IPS-18a (cell line): ENCODE measurements around the gene CCDC122.

Experiments
- H3K27ac ChIP-seq: one replicate; pipeline ENCODE4 v1.5.1; 2013; ENCODE audit warnings: low read length
- H3K27me3 ChIP-seq: one replicate; pipeline ENCODE4 v1.6.1; 2013; ENCODE audit warnings: mild to moderate bottlenecking, low read length; ENCODE audit not compliant: control insufficient read depth, insufficient read depth
- H3K36me3 ChIP-seq: one replicate; pipeline ENCODE4 v1.6.1; 2013; ENCODE audit warnings: low read depth, low read length; ENCODE audit not compliant: control insufficient read depth
- H3K4me1 ChIP-seq: one replicate; pipeline ENCODE4 v1.6.1; 2013; ENCODE audit warnings: low read depth, low read length; ENCODE audit not compliant: control insufficient read depth
- H3K4me3 ChIP-seq: one replicate; pipeline ENCODE4 v1.5.1; 2013; ENCODE audit warnings: low read length
- H3K9ac ChIP-seq: one replicate; pipeline ENCODE4 v1.6.1; 2013; ENCODE audit warnings: mild to moderate bottlenecking, low read length, moderate library complexity
- H3K9me3 ChIP-seq: one replicate; pipeline ENCODE4 v1.6.1; 2013; ENCODE audit warnings: low read depth, low read length; ENCODE audit not compliant: control insufficient read depth

The CCDC122 gene

DNA sequence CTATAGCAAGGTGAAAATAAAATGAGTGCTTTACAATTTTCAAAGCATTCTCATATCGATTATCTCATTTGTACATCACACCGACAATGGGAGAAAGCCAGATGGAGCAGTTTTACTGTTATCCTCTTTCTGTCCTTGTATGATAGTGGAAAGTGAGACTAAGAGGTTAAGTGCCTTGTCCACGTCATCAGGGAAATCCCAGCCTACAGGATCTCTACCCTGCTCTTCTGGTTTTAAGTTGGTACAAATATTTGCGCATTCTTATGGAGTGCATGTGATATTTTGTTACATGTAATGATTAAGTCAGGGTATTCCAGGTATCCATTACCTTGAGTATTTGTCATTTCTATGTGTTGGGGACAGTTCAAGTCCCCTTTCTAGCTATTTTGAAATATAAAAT, 80.3 kb downstream of the CCDC122 start:
- Histone ChIP-seq H3K4me1 (no peaks in the 10 kb centered on the region), H3K4me3 (no peak overlapping the region), H3K27me3 (no peaks in the 10 kb centered on the region), H3K9ac (no peak overlapping the region), H3K36me3 (no peaks in the 10 kb centered on the region), H3K27ac (no peak overlapping the region), H3K9me3 (no peaks in the 10 kb centered on the region)

DNA sequence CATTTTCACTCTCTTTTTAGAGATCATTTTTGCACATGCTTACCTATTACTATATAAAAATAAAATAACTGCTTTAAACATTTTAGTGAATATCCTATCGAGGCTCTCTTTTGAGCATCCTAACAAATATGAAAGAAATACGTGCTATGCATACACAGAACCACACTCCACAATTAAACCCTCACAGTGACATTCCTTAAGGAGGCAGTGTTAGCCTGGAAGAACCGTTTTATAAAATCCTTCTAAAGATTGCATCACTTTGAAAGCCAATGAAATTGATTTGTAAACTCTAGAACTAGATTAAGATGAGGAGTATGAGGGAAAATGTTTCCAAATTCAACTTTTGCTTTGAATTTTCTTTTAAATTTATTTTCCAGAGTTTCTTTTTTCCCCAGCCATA, 81.7 kb downstream of the CCDC122 start:
- no peak overlapping the region for H3K27ac ChIP-seq
- no peaks in the 10 kb centered on the region for H3K27me3 ChIP-seq
- H3K9me3 ChIP-seq, result no peaks in the 10 kb centered on the region
- no peaks in the 10 kb centered on the region for H3K4me1 ChIP-seq
- no peaks in the 10 kb centered on the region for H3K36me3 ChIP-seq
- H3K9ac ChIP-seq, result no peak overlapping the region
- no peak overlapping the region for H3K4me3 ChIP-seq

DNA sequence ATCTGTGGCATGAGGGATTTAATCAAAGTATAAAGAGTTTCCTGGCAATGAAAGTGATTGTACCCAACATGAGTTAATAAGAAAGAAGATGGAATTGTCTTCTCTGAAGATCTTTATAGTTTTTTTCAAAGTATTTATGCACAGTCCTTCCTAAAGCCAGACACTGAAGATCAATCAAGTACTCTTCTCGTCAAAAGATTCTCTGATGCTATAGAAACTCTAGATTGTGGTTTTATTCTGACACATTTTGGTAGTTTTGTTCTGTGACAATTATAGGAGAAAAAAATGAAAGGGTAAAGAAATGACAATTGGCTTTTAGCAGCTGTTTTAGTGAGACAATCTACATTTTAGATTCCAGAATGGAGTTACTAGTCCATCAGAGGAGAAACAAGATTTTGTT, 82.4 kb downstream of the CCDC122 start:
- Histone ChIP-seq H3K27me3 (no peaks in the 10 kb centered on the region), H3K9me3 (no peaks in the 10 kb centered on the region), H3K4me3 (no peak overlapping the region), H3K9ac (no peak overlapping the region), H3K27ac (no peak overlapping the region), H3K36me3 (no peaks in the 10 kb centered on the region), H3K4me1 (no peaks in the 10 kb centered on the region)

DNA sequence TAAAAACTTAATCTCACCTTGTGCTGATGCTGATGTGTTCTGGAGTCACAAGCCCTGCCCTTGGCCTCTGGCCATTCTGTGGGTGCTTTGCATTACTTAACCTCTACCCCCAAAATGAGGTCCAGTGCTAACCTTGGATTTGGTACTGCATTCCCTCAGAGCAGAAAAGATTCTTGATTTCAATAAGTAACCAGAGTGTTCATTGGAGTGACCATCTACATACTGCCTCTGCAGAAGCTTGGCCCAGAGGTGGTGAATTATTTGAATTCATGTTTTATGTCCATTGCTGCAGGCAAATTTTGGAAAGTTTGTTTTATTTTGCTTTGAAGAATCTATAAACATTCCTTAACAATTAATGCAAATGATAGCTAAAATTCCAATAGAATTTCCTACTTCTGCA, 85.1 kb downstream of the CCDC122 start:
- H3K4me1 ChIP-seq, result no peaks in the 10 kb centered on the region
- H3K9ac ChIP-seq, result no peak overlapping the region
- H3K36me3 ChIP-seq, result no peaks in the 10 kb centered on the region
- H3K4me3 ChIP-seq, result no peak overlapping the region
- no peaks in the 10 kb centered on the region for H3K27me3 ChIP-seq
- no peak overlapping the region for H3K27ac ChIP-seq
- no peaks in the 10 kb centered on the region for H3K9me3 ChIP-seq

DNA sequence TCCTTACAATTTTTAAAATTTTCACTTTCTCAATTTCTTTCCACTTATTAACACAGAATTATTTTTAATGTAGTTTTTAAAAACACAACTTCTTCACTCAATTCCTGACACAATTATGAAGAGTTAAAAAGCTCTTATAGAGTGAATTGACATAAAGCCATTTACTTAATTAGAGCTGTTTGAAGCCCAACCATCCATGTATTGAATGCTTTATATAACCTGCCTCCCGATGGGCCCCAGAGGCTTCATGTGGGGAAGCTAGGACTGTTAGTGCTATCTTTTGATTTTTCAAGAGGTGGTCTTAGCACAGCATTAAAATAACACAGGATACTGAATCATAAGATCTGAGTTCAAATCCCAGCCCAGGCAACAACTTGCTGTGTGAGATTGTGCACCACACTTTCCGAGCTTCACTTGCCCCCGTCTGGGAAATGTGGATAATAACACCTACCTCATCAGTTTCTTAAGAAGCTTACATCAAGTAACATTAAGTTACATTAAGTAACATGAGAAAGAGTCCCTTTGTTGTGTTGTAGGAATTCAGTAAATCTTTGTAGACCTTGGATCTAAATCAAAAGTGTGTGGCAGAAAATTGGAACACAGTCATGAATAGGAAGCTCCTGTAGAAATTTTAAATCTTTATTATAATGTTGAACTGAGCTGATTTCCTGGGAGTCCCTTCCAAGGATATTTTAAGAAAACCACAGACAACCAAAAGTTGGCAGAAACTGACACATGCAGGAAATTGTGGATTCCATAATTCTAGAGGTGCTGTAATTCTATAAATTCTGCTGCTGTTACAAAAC, 87.3 kb downstream of the CCDC122 start:
- H3K9ac ChIP-seq, result no peak overlapping the region
- H3K36me3 ChIP-seq, result no peaks in the 10 kb centered on the region
- no peaks in the 10 kb centered on the region for H3K9me3 ChIP-seq
- peaks cover 8% of the 10 kb centered on the region for H3K4me1 ChIP-seq
- H3K27ac ChIP-seq, result no peak overlapping the region
- H3K4me3 ChIP-seq, result no peak overlapping the region
- peaks cover 19% of the 10 kb centered on the region for H3K27me3 ChIP-seq

DNA sequence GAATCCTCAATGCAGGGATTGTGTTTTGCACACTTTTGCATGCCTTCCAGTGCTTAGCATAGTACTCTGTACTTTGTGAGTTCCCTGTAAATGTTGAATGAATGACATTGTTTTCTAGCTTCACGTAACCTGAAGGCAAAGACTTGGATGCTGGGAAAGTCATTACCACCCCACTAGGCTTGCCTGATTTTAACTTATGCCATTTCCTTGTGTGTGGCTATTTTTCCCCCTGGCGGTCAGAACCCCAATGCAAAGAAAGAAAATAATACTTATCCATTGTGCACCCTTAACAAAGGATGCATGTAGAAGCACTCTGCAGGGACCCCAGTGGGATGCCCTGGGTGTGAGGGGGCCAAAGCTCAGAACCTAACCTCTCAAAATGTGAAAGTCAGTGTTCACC, 91.5 kb downstream of the CCDC122 start:
- H3K36me3 ChIP-seq, result no peaks in the 10 kb centered on the region
- peak overlapping the region; percentile 73 for H3K4me3 ChIP-seq
- H3K9me3 ChIP-seq, result no peaks in the 10 kb centered on the region
- H3K4me1 ChIP-seq, result peaks cover 8% of the 10 kb centered on the region
- H3K9ac ChIP-seq, result no peak overlapping the region
- H3K27ac ChIP-seq, result no peak overlapping the region
- peaks cover 58% of the 10 kb centered on the region for H3K27me3 ChIP-seq

DNA sequence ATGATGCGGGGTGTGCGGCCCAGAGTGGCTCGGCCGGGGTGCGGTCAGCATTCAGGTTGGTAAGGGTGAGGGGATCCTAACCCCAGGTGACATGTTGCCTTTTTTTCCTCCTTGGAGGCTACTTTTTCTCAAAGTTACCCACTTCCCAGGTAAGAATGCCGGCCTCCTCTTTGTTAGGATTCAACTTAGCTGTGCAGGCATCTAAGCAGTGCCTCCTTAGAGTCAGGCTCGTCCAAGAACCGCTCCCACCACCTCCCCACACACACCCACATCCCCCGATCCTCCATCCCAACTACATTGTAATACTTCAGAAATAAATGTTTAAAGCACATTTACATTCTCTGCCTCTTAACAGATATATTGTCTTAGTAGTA, 92.0 kb downstream of the CCDC122 start:
- Histone ChIP-seq H3K4me3 (peak overlapping the region; percentile 73), H3K27me3 (peaks cover 62% of the 10 kb centered on the region), H3K4me1 (peaks cover 8% of the 10 kb centered on the region), H3K27ac (no peak overlapping the region), H3K36me3 (no peaks in the 10 kb centered on the region), H3K9me3 (no peaks in the 10 kb centered on the region), H3K9ac (peak overlapping the region; percentile 45)

DNA sequence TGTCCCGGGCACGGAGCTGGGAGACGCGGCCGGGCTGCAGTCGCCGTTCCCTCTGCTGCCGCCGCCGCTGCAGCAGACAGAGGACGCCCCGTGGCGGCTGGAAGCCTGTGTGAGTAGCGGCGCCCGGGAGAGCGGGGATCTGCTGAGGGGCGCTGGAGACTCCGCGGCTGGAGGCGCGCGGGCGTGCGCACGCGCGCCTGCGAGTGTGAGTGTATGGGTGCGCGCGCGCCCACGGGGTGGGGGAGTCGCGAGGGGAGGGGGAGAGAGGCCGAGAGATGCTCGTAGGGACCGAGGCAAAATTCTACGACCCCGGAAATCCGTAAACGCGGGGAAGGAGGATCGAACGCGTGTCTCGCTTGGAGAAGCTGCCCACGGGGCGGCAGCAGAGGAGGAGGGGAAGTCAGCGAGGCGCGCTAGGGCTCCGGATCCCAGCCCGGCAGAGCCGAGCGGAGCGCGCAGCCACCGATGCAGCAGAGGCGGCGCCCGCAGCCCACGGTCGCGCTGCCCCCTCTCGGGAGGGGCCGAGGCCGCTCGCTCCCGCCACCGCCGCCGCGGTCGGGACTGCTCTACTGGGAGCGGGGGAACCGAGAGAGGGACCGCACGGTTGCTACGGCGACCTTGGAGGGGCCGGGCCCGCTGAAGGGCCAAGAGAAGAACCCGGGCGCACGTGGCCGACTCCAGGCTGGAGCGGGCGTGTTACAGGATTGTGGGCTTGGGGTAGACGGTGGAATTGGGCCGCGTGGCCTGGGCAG, 92.6 kb downstream of the CCDC122 start, which contains the start of gene ENOX1:
TSS of gene ENOX1 (minus strand) at position 207 of the 752 bp plus-strand sequence.
- H3K4me3 ChIP-seq, result peak within 1 kb of the TSS; percentile 73
- H3K27me3 ChIP-seq, result peaks cover 68% of the 10 kb centered on the region
- no peak within 1 kb of the TSS for H3K27ac ChIP-seq
- no peaks in the 10 kb centered on the region for H3K9me3 ChIP-seq
- H3K4me1 ChIP-seq, result peaks cover 8% of the 10 kb centered on the region
- H3K36me3 ChIP-seq, result no peaks in the 10 kb centered on the region
- H3K9ac ChIP-seq, result peak within 1 kb of the TSS; percentile 45

DNA sequence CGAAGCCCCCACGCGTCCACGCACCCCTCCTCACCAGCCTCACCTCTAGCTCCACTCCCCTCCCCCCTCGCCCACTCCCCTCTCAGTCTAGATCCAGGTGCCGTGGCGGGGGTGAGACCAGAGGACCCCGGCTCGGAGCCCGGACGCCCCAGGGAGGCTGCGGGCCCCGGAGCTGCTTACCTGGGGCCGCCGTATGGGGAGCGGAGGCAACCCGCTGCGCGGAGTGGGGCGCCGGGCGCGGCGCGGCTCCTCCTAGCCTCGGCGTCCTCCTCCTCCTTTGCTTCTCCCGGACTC, 93.1 kb downstream of the CCDC122 start:
- Histone ChIP-seq H3K9ac (no peak overlapping the region), H3K27me3 (peaks cover 73% of the 10 kb centered on the region)

More for the DNA sequence above, 93.1 kb downstream of the CCDC122 start:
- H3K9me3 ChIP-seq, result no peaks in the 10 kb centered on the region
- peak overlapping the region; percentile 73 for H3K4me3 ChIP-seq
- no peak overlapping the region for H3K27ac ChIP-seq
- H3K4me1 ChIP-seq, result peaks cover 8% of the 10 kb centered on the region
- H3K36me3 ChIP-seq, result no peaks in the 10 kb centered on the region
